HG03520 (cell line): Measurements from ENCODE around the gene LSM7.
A peak's percentile ranks its signal among the peaks of the same experiment; 100 is the strongest.

ENCODE experiments used
- ATAC-seq: cut with Tn5 transposase; IDR thresholded peaks from one replicate; pipeline ENCODE4 v1.9.1; 2021; ENCODE audit warnings: mild to moderate bottlenecking, moderate library complexity; ENCODE audit not compliant: unreplicated experiment

Gene LSM7

GRCh38 chr19:2328401-2329148 lies at the start of gene LSM7, which contains the start of gene SPPL2B:
Gene LSM7, minus strand, starts transcription at chr19:2328586. Its CDS starts 20 bp downstream, at chr19:2328566.
Gene SPPL2B, plus strand, starts transcription at chr19:2328684. Its CDS starts 26 bp downstream, at chr19:2328710.
- peak; percentile 59 for ATAC-seq

DNA sequence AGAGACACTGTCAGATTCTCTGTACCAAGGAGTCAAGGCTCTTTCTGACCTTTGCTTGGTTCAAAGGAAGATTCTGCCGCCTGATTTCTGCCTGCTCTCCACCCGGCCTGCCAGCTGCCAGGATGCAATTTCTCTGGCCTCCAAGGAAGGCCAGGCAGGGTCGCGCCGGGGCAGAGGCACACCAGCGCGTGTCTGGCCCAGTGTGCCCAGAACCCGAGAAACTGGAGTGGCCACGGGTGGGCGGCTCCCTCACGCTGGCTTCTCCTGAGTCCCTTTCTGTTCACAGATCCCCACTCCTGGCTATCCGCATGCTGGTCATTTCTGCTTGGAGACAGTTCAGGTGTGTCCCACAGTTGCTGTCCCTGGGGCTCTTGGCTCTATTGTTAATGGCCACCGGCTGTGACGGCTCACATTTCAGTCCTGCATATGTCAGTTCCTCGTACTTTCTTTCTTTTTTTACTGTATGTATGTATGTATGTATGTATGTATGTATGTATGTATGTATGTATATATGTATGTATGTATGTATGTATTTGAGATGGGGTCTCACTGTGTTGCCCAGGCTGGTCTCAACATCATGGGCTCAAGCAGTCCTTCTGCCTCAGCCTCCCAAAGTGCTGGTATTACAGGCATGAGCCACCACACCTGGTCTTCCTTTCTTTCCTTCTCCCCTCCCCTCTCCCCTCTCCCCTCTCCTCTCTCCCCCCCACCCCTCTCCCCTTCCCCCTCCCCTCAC lies 48.6 kb upstream of the LSM7 start:
- no peak for ATAC-seq

DNA sequence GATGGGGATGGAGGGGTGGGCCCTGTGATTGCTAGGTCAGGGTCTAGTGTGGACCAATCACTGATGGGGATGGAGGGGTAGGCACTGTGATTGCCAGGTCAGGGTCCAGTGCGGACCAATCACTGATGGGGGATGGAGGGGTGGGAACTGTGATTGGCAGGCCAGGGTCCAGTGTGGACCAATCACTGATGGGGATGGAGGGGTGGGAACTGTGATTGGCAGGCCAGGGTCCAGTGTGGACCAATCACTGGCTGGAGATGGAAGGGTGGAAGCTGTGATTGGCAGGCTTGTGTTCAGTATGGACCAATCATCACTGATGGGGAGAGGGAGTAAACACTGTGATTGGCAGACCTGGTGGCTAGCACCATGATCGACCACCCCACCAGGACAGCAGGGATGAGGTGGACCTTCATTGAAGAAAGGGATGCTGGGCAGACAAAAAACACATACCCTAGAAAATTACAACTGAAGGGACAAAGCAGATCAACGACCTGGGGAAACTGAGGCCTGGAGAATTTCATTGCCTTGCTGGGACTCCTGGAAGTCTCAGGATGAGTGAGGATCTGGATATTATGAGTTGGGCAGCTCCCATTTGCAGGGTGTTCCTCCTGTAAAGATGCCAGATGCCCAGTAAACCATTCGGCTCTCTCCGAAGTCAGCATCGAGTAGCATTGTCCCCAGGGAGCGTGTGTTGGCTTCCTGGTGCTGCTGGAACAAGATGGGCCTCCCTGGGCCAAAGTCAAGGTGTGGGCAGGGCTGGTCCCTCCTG lies 47.2 kb upstream of the LSM7 start:
- no peak for ATAC-seq

GRCh38 chr19:2374808-2375207 lies 46.4 kb upstream of the LSM7 start:
- ATAC-seq, result no peak

DNA sequence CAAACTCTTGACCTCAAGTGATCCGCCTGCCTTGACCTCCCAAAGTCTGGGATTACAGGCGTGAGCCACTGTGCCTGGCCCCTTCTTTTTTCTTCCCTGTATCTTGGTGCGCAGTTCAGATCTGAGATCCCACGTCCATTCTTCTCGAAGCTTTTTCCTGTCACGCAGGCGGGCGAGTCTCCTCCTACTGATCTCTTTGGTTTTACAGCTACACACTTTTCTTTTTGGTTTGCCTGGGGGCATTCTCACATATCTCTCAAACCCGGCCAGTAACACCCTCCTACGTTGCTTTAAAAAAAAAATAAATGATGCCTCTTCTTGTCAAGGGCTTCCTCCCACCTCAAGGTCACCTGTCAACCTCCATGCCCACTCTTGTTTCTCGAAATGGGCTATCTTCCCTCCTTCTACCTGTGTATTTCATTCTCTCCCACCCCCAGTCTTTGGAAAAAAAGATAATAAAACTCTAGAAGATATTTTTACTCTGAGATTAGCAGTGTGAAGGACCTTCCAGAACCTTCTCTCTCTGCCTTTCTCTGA lies 43.8 kb upstream of the LSM7 start:
- no peak for ATAC-seq

GRCh38 chr19:2371656-2372055 lies 43.3 kb upstream of the LSM7 start:
- ATAC-seq, result no peak

GRCh38 chr19:2365201-2365970 lies 37.0 kb upstream of the LSM7 start:
- no peak for ATAC-seq

GRCh38 chr19:2363419-2363818 lies 35.0 kb upstream of the LSM7 start:
- ATAC-seq, result no peak

DNA sequence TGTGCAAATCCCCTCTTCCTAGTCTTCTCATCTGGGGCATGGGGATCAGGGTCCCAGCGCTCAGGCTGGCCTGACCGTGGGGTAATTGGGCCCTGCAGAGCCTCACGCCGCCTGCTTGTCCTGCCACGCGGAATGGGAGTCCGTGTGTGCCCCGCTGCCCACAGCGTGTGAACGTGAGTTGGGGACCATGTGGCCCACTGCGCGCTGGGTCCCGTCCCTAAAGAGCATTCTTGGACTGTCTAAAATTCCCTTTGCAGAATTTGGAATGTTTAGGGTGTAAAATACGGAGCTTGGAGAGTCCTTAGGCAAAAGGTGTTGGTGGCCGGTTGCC lies 34.5 kb upstream of the LSM7 start:
- ATAC-seq, result no peak

- ATAC-seq, result no peak
Observed at GRCh38 chr19:2362046-2362969, 33.9 kb upstream of the LSM7 start.

- no peak for ATAC-seq
Observed at GRCh38 chr19:2361246-2362045, 33.1 kb upstream of the LSM7 start.

DNA sequence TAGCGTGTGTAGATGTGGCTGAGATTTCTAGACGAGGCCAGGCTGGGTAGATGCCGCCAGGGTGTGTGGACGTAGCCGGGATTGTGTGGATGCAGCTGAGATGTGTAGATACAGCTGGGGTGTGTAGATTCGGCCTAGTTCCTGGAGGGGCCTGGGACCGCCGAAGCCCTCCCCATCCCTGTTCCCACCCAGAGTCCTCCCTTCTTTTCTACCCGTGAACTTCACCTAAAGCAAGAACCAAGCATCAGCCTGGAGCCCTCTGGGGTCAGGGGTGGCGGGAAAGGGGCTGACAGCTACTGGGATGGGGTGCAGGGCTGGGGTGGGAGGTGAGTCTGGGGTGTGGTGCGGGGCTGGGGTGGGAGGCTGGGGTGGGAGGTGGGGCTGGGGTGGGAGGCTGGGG lies 32.4 kb upstream of the LSM7 start:
- no peak for ATAC-seq

GRCh38 chr19:2359992-2360685 lies 31.8 kb upstream of the LSM7 start, which contains the start of gene TMPRSS9:
Gene TMPRSS9, plus strand, starts transcription at chr19:2360265. Its CDS starts 29,521 bp downstream, at chr19:2389786.
- no peak for ATAC-seq

- no peak for ATAC-seq
Observed at GRCh38 chr19:2358548-2359173, 30.3 kb upstream of the LSM7 start.

- no peak for ATAC-seq
Observed at GRCh38 chr19:2357279-2358206, 29.2 kb upstream of the LSM7 start.

DNA sequence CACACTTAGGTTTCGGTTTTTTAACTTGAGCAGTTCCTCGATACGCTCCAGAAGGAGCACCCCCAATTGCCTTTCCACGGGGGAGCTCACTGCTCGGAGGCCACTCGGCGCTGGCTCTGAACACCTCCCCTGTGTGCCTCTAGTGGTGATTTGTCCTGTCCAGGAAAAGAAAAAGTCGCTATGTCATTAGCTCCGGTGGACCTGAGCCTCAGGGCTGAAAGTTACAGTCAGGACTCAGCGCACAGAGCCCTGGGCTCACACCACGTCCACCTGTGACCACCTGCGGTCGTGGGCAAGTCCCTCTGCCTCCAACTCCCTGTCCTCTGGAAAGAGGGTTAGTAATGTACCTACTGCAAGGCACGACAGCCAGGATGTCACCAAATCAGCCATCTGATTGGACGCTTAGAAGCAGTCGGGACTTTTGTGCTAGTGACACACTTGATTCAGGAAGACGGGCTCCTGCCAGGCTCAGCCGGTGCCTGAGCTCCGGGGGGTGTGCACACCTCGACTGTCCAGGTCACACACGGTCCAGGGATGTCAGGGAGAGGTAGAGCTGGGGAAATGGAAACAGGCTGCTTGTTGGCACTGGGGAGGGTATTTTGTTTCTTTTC lies 27.8 kb upstream of the LSM7 start:
- no peak for ATAC-seq
